ENCODE data around the gene PRKCE.

DNA sequence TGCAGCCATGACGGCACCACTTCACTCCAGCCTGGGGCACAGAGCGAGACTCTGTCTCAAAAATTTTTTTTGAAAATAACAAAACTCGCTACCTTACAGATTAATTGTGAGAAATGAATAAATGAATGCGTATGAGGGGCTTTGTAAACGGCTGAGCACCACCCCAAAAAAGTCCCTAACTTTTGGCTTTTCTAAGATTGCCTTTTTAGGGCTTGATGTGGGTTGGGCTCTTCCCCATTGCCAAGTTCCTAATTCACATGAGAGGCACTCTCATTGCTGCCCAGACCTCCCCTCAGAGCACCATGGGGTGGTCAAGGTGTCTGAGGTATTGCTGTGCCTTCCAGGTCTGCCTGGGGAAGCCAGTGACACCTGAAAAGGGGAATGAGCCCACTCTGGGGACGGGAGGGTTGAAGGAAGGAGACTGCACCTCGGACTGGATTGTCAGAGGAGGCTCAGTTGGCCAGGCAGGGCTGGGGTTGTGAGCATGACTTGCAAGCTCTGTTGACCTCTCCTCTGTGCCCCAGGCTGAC lies 186.4 kb downstream of the PRKCE start:
- TF ChIP-seq, protein P1, sequence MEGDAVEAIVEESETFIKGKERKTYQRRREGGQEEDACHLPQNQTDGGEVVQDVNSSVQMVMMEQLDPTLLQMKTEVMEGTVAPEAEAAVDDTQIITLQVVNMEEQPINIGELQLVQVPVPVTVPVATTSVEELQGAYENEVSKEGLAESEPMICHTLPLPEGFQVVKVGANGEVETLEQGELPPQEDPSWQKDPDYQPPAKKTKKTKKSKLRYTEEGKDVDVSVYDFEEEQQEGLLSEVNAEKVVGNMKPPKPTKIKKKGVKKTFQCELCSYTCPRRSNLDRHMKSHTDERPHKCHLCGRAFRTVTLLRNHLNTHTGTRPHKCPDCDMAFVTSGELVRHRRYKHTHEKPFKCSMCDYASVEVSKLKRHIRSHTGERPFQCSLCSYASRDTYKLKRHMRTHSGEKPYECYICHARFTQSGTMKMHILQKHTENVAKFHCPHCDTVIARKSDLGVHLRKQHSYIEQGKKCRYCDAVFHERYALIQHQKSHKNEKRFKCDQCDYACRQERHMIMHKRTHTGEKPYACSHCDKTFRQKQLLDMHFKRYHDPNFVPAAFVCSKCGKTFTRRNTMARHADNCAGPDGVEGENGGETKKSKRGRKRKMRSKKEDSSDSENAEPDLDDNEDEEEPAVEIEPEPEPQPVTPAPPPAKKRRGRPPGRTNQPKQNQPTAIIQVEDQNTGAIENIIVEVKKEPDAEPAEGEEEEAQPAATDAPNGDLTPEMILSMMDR (IDR thresholded peaks at IDR 0.05 in 2 of 3, conservative IDR thresholded peaks at IDR 0.05 in 1 of 3; ENCODE audit: borderline replicate concordance in 1 of 3, insufficient read depth in 1 of 3, low read depth in 2 of 3, low read length in 2 of 3), result no peak
- TF ChIP-seq CEBPB (IDR thresholded peaks at IDR 0.05; ENCODE audit: low read depth), result no peak
- no peak for TF ChIP-seq POLR2A (IDR thresholded peaks at IDR 0.05; ENCODE audit: borderline replicate concordance, extremely low read depth, insufficient read depth, insufficient read length)
- TF ChIP-seq EZH2phosphoT487 (IDR thresholded peaks at IDR 0.05; ENCODE audit: borderline replicate concordance), result no peak
- TF ChIP-seq SP1 (IDR thresholded peaks at IDR 0.05; ENCODE audit: low read depth), result no peak
- TF ChIP-seq, protein P2, sequence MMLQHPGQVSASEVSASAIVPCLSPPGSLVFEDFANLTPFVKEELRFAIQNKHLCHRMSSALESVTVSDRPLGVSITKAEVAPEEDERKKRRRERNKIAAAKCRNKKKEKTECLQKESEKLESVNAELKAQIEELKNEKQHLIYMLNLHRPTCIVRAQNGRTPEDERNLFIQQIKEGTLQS (IDR thresholded peaks at IDR 0.05), result no peak
- no peak for TF ChIP-seq JUND (IDR thresholded peaks at IDR 0.05)
- TF ChIP-seq ZFX (IDR thresholded peaks at IDR 0.05), result no peak
- no peak for TF ChIP-seq RAD21 (IDR thresholded peaks at IDR 0.05; ENCODE audit: low read depth)
- TF ChIP-seq, protein P3, sequence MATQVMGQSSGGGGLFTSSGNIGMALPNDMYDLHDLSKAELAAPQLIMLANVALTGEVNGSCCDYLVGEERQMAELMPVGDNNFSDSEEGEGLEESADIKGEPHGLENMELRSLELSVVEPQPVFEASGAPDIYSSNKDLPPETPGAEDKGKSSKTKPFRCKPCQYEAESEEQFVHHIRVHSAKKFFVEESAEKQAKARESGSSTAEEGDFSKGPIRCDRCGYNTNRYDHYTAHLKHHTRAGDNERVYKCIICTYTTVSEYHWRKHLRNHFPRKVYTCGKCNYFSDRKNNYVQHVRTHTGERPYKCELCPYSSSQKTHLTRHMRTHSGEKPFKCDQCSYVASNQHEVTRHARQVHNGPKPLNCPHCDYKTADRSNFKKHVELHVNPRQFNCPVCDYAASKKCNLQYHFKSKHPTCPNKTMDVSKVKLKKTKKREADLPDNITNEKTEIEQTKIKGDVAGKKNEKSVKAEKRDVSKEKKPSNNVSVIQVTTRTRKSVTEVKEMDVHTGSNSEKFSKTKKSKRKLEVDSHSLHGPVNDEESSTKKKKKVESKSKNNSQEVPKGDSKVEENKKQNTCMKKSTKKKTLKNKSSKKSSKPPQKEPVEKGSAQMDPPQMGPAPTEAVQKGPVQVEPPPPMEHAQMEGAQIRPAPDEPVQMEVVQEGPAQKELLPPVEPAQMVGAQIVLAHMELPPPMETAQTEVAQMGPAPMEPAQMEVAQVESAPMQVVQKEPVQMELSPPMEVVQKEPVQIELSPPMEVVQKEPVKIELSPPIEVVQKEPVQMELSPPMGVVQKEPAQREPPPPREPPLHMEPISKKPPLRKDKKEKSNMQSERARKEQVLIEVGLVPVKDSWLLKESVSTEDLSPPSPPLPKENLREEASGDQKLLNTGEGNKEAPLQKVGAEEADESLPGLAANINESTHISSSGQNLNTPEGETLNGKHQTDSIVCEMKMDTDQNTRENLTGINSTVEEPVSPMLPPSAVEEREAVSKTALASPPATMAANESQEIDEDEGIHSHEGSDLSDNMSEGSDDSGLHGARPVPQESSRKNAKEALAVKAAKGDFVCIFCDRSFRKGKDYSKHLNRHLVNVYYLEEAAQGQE (IDR thresholded peaks at IDR 0.05; ENCODE audit: low read depth), result no peak
- no peak for TF ChIP-seq POLR2AphosphoS5 (IDR thresholded peaks at IDR 0.05; ENCODE audit: low read depth, low read length)
- no peak for TF ChIP-seq ELF1 (IDR thresholded peaks at IDR 0.05; ENCODE audit: borderline replicate concordance, low read depth)
- TF ChIP-seq CBX3 (IDR thresholded peaks at IDR 0.05; ENCODE audit: low read depth), result no peak
- no peak for TF ChIP-seq EZH2 (IDR thresholded peaks at IDR 0.05)
